A549 (cell line): ENCODE data around the gene ZNF775. TPM values are rescaled to one million over a fixed set of nuclear protein-coding genes. Genes with fewer than 3 reads are reported as not detected.

Experiments used
- ATAC-seq, 2 experiments: fragments of 200-7000 bp in 1 of 2; fragments of >200 bp in 1 of 2; cut with Nextera tagmentation in 1 of 2; cut with Tn5 transposase in 1 of 2; 3 replicates each; pipeline versions ENCODE4 v1.8.0 to v1.9.1; 2018 to 2020; ENCODE audit warnings: mild to moderate bottlenecking in 1 of 2, moderate library complexity in 1 of 2
- CTCF ChIA-PET: fragments of 300-600 bp; sonication (Branson Sonifier 250); formaldehyde crosslinking; extraction: SDS; loops from one replicate; lab custom pipeline; 2021; ENCODE audit warnings: antibody characterized with exemption, inconsistent platforms; lab: Yijun Ruan, JAX
- POLR2A ChIA-PET: fragments of 350-600 bp; formaldehyde crosslinking; extraction: SDS; loops from one replicate; lab custom pipeline; 2021; ENCODE audit warnings: antibody characterized with exemption, inconsistent platforms; lab: Yijun Ruan, JAX
- DNase-seq, 2 experiments: peaks; one replicate each; pipeline versions ENCODE4 v3.0.0 to v3.0.0-alpha.2; 2011 to 2016; ENCODE audit warnings: low read depth in 1 of 2, low spot score in 1 of 2
- FAIRE-seq: peaks from 2 replicates; lab custom pipeline; 2011; peaks lifted over from hg19 to GRCh38; lab: Jason Lieb, UNC
- H3K27ac ChIP-seq, 2 experiments: fragments of >200 bp; sonication (Bioruptor Twin); formaldehyde crosslinking; 3 replicates each; pipeline ENCODE4 v1.5.1; 2016 to 2017
- H3K4me1 ChIP-seq: fragments of >200 bp; sonication (Bioruptor Twin); formaldehyde crosslinking; 3 replicates; pipeline ENCODE4 v1.6.1; 2016
- H3K4me2 ChIP-seq: fragments of >200 bp; sonication (Bioruptor Twin); formaldehyde crosslinking; 3 replicates; pipeline ENCODE4 v1.6.1; 2016
- H3K4me3 ChIP-seq: fragments of >200 bp; sonication (Bioruptor Twin); formaldehyde crosslinking; 3 replicates; pipeline ENCODE4 v1.5.1; 2016
- H3K9me3 ChIP-seq: fragments of >200 bp; sonication (Bioruptor Twin); formaldehyde crosslinking; 3 replicates; pipeline ENCODE4 v1.6.1; 2016
- CBX2 ChIP-seq: fragments of 200-600 bp; sonication (generic); IDR thresholded peaks from 2 replicates; pipeline ENCODE4 v1.6.1; 2016; ENCODE audit warnings: low read depth, mild to moderate bottlenecking, borderline replicate concordance
- EP300 ChIP-seq, 2 experiments: fragments of >200 bp; sonication (Bioruptor Twin); formaldehyde crosslinking; IDR thresholded peaks; 2 replicates in 1 of 2; 3 replicates in 1 of 2; pipeline ENCODE4 v1.6.1; 2016 to 2017
- FOXS1 ChIP-seq: fragments of 250-450 bp; sonication (Bioruptor Pico); IDR thresholded peaks from 2 replicates; pipeline ENCODE4 v1.5.0; 2020; ENCODE audit warnings: mild to moderate bottlenecking, moderate library complexity
- GATA3 ChIP-seq: IDR thresholded peaks from 2 replicates; pipeline ENCODE4 v1.6.1; 2012; ENCODE audit warnings: borderline replicate concordance
- HDAC2 ChIP-seq: fragments of 200-600 bp; sonication (generic); IDR thresholded peaks from 2 replicates; pipeline ENCODE4 v1.6.1; 2016
- KDM1A ChIP-seq: fragments of 200-600 bp; sonication (generic); IDR thresholded peaks from 2 replicates; pipeline ENCODE4 v1.6.1; 2016; ENCODE audit warnings: low read depth, mild to moderate bottlenecking
- KDM5A ChIP-seq: fragments of 200-600 bp; sonication (generic); IDR thresholded peaks from 2 replicates; pipeline ENCODE4 v1.6.1; 2016; ENCODE audit warnings: antibody characterized with exemption, mild to moderate bottlenecking
- MAZ ChIP-seq: fragments of 150-350 bp; IDR thresholded peaks from 2 replicates; pipeline ENCODE4 v1.6.1; 2014; ENCODE audit warnings: antibody characterized with exemption, low read depth, low read length, borderline replicate concordance
- MYC ChIP-seq: IDR thresholded peaks from 2 replicates; pipeline ENCODE4 v1.6.1; 2012; ENCODE audit warnings: mild to moderate bottlenecking, inconsistent platforms, low read length, improper control_type of control experiment, borderline replicate concordance
- NPAS2 ChIP-seq: fragments of 250-450 bp; sonication (Bioruptor Pico); IDR thresholded peaks from 2 replicates; pipeline ENCODE4 v1.8.0; 2022; ENCODE audit warnings: mild to moderate bottlenecking, moderate library complexity, borderline replicate concordance
- PHF8 ChIP-seq: fragments of 200-600 bp; sonication (generic); IDR thresholded peaks from 2 replicates; pipeline ENCODE4 v1.6.1; 2016; ENCODE audit warnings: low read depth, mild to moderate bottlenecking, antibody characterized with exemption, moderate library complexity, borderline replicate concordance
- RARB ChIP-seq: fragments of 250-450 bp; sonication (Bioruptor Pico); IDR thresholded peaks from 2 replicates; pipeline ENCODE4 v1.8.0; 2021; ENCODE audit warnings: mild to moderate bottlenecking, moderate library complexity
- RFX5 ChIP-seq: fragments of 450-650 bp; IDR thresholded peaks from 2 replicates; pipeline ENCODE4 v1.7.1; 2014; ENCODE audit warnings: antibody characterized with exemption, mild to moderate bottlenecking, moderate library complexity
- SMC3 ChIP-seq: fragments of >200 bp; sonication (Bioruptor Twin); formaldehyde crosslinking; IDR thresholded peaks from 3 replicates; pipeline ENCODE4 v1.6.1; 2018; ENCODE audit warnings: inconsistent platforms
- ZC3H11A ChIP-seq: fragments of 450-650 bp; IDR thresholded peaks from 2 replicates; pipeline ENCODE4 v1.6.1; 2014; ENCODE audit warnings: antibody characterized with exemption, mild to moderate bottlenecking
- ZSCAN20 ChIP-seq: fragments of 250-450 bp; sonication (Bioruptor Pico); IDR thresholded peaks from 2 replicates; pipeline ENCODE4 v1.8.0; 2022; ENCODE audit warnings: mild to moderate bottlenecking, moderate library complexity
- WGBS: methylation state at CpG from one replicate; pipeline ENCODE4 v1.1.6; 2017; ENCODE audit errors: missing lambda C conversion rate; 5-methylcytosine and 5-hydroxymethylcytosine counted together
- polyA plus RNA-seq, 4 experiments: library from polyadenylated mRNA; depleted of rRNA in 3 of 4; stranded (reverse); fragments of >200 nt; fragmentation: RNase III in 1 of 4; extraction: RNeasy Plus Mini Kit Qiagen cat#74134 plus additional on column Dnase treatment in 1 of 4; gene quantifications; 2 replicates in 3 of 4; 3 replicates in 1 of 4; pipeline ENCODE4 v1.2.3, GENCODE V29; 2011 to 2017
- TF ChIP-seq, protein P1 (sequence below): fragments of >200 bp; sonication (Bioruptor Twin); formaldehyde crosslinking; IDR thresholded peaks from 3 replicates; pipeline ENCODE4 v1.5.1; 2016
- TF ChIP-seq, protein P2 (sequence below): fragments of 150-350 bp; IDR thresholded peaks from 2 replicates; pipeline ENCODE4 v1.6.1; 2014; ENCODE audit warnings: low read depth, mild to moderate bottlenecking, low read length
- TF ChIP-seq, protein P3 (sequence below): fragments of 250-450 bp; sonication (Bioruptor Pico); IDR thresholded peaks from 2 replicates; pipeline ENCODE4 v1.5.0; 2021; ENCODE audit warnings: mild to moderate bottlenecking, moderate library complexity, borderline replicate concordance
- TF ChIP-seq, protein P4 (sequence below): IDR thresholded peaks from 2 replicates; pipeline ENCODE4 v1.6.1; 2012

Gene ZNF775
- polyA plus RNA-seq, 2 of the 4 experiments (the other 2 are of a cell fraction), result 1.7 to 5.4 TPM

DNA sequence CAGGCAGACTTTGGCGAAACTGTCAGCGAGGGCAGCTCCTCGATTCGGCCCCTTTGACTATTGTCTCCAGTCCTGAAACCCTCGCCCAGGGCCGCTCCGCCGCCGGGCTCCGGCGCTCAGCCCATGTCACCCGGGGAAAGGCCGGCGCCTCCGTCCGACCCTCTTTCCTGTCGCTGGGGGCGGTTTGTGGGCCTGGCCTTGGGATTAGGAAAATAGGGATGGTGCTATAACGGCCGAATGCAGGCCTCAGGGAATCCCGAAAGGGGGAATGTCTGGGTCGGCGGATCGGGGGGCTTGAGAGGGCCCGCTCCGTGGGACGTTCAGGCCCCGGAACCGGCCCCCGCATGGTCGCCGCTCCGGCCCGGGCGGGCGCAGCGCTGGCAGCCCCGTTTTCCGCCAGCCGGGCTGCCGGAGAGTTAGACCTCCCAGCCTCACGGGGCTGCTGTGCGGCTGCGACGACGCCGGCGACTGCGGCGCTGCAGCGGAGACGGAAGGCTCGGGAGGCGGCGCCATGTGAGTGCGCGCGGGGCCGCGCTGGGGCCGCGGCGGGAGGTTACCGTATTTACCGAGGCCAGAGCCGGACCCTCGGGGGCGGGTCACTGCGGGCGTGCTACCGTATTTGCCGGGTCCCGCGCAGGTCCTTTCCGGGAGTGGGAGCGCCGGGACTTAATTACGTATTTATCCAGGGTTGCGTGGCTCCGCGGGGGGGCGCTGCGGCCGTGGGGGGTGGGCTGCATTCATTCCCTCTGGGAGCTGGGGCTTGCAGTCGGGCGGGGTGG is 25.9 kb downstream of the ZNF775 start (continued):
- TF ChIP-seq NPAS2, result no peak
- no peak for TF ChIP-seq FOXS1 (CRISPR knock-in tag)
- TF ChIP-seq, protein P1, sequence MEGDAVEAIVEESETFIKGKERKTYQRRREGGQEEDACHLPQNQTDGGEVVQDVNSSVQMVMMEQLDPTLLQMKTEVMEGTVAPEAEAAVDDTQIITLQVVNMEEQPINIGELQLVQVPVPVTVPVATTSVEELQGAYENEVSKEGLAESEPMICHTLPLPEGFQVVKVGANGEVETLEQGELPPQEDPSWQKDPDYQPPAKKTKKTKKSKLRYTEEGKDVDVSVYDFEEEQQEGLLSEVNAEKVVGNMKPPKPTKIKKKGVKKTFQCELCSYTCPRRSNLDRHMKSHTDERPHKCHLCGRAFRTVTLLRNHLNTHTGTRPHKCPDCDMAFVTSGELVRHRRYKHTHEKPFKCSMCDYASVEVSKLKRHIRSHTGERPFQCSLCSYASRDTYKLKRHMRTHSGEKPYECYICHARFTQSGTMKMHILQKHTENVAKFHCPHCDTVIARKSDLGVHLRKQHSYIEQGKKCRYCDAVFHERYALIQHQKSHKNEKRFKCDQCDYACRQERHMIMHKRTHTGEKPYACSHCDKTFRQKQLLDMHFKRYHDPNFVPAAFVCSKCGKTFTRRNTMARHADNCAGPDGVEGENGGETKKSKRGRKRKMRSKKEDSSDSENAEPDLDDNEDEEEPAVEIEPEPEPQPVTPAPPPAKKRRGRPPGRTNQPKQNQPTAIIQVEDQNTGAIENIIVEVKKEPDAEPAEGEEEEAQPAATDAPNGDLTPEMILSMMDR, result peak; percentile 35; the same call in 2 of the 3 replicates
- TF ChIP-seq KDM1A, result peak; percentile 5; the same call in 1 of the 2 replicates
- TF ChIP-seq, protein P2, sequence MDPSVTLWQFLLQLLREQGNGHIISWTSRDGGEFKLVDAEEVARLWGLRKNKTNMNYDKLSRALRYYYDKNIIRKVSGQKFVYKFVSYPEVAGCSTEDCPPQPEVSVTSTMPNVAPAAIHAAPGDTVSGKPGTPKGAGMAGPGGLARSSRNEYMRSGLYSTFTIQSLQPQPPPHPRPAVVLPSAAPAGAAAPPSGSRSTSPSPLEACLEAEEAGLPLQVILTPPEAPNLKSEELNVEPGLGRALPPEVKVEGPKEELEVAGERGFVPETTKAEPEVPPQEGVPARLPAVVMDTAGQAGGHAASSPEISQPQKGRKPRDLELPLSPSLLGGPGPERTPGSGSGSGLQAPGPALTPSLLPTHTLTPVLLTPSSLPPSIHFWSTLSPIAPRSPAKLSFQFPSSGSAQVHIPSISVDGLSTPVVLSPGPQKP, result no peak
- peak; percentile 32 for TF ChIP-seq GATA3
- no peak for TF ChIP-seq CBX2
- TF ChIP-seq SMC3, result 0 out of 3 replicates have a peak, but pooled peaks have one; percentile 30
- TF ChIP-seq, protein P3, sequence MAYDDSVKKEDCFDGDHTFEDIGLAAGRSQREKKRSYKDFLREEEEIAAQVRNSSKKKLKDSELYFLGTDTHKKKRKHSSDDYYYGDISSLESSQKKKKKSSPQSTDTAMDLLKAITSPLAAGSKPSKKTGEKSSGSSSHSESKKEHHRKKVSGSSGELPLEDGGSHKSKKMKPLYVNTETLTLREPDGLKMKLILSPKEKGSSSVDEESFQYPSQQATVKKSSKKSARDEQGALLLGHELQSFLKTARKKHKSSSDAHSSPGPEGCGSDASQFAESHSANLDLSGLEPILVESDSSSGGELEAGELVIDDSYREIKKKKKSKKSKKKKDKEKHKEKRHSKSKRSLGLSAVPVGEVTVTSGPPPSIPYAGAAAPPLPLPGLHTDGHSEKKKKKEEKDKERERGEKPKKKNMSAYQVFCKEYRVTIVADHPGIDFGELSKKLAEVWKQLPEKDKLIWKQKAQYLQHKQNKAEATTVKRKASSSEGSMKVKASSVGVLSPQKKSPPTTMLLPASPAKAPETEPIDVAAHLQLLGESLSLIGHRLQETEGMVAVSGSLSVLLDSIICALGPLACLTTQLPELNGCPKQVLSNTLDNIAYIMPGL (CRISPR knock-in tag), result 0 out of 2 replicates have a peak, but pooled peaks have one; percentile 53
- TF ChIP-seq KDM5A, result no peak
- no peak for TF ChIP-seq RARB
- no peak for TF ChIP-seq ZC3H11A
- peak; percentile 76; the same call in 1 of the 2 replicates for TF ChIP-seq PHF8
- TF ChIP-seq, protein P4, sequence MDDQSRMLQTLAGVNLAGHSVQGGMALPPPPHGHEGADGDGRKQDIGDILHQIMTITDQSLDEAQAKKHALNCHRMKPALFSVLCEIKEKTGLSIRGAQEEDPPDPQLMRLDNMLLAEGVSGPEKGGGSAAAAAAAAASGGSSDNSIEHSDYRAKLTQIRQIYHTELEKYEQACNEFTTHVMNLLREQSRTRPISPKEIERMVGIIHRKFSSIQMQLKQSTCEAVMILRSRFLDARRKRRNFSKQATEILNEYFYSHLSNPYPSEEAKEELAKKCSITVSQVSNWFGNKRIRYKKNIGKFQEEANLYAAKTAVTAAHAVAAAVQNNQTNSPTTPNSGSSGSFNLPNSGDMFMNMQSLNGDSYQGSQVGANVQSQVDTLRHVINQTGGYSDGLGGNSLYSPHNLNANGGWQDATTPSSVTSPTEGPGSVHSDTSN, result 0 out of 2 replicates have a peak, but pooled peaks have one; percentile 12
- peak; percentile 74; the same call in 1 of the 2 replicates for TF ChIP-seq MYC
- TF ChIP-seq EP300 (IDR thresholded peaks at IDR 0.05), result no peak
- TF ChIP-seq MAZ, result no peak
- TF ChIP-seq RFX5, result no peak

DNA sequence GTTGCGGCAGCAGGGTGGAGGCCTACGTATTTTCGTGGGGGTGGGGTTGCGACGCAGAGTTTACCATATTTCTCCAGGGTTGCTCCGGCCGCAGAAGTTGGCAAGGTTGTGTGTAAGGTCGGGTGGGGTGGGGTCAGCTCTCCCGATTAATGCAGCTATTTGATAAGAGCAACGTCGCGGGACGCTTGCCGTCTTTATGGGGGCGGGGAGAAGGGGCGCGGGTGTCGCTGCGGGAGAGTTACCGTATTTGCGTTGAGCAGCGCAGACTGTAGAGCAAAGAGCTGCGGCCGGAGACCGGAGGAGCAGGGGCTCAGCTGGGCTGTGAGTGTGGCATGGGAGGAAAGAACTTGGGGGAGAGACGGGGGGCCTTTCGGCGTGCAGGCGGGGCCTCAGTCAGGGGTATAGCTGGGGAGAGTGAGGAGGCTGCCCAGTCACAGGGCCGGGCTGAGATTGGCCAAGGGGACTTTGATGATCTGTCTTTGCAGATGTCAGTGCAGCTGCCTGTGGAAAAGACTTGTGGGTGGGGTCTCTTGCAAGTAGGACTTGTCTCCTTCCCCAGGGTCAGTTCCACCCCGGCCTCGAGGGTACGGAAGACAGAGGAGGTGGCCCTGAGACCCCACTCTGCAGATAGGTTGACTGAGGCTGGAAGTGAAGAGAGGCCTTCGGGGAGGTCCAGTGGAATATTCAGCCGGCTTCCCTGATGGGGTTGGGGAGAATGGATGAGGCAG is 26.6 kb downstream of the ZNF775 start:
- POLR2A ChIA-PET, result interaction anchor here (1.5 to 2.7 kb wide), 2 partner anchors 28 to 36 kb away, joined by 12 to 20 read pairs; partner anchors contain the start of gene REPIN1
- Histone ChIP-seq H3K4me1 (peaks cover 32% of the 10 kb centered on the region), H3K9me3 (no peaks in the 10 kb centered on the region), H3K27ac (peak overlapping the region; percentile 92 to 97), H3K4me2 (peak overlapping the region; percentile 94), H3K4me3 (peak overlapping the region; percentile 69)
- peak; percentile 54 to 73 for ATAC-seq
- no peak for FAIRE-seq
- WGBS, result 20% methylated on average over 24 of the region's 35 CpGs
- DNase-seq, result peak in 1 of 2 experiments; percentile 51
- CTCF ChIA-PET, result interaction anchor here (0.9 to 1.7 kb wide), 9 partner anchors 9 to 119 kb away, joined by 3 to 7 read pairs (median 4); no protein-coding TSS in a partner anchor
- TF ChIP-seq HDAC2, result peak; percentile 66; the same call in 1 of the 2 replicates
- TF ChIP-seq SMC3, result 0 out of 3 replicates have a peak, but pooled peaks have one; percentile 5
- no peak for TF ChIP-seq ZSCAN20
